Natural killer cell (primary cell): ENCODE results near the gene UCHL5. TPM values are rescaled to one million over a fixed set of nuclear protein-coding genes. Genes with fewer than 3 reads are reported as not detected.
A peak's percentile ranks its signal among the peaks of the same experiment; 100 is the strongest.
"Not testable (repeated sequence)": the region's sequence is repeated elsewhere in the genome, so short reads cannot be mapped to it uniquely, and the experiment has no call there.

Experiments used
- ATAC-seq, 3 donors: fragments of 150-1000 bp in 2 of 3; fragments of 200-7000 bp in 1 of 3; cut with Tn5 transposase; 1 replicate in 1 of 3; 2 replicates in 2 of 3; pipeline ENCODE4 v1.10.0; 2021; ENCODE audit warnings: mild to moderate bottlenecking in 2 of 3, moderate library complexity in 2 of 3
- DNase-seq, 2 donors: peaks; one replicate each; pipeline versions ENCODE4 v3.0.0 to v3.0.0-alpha.2; 2013 to 2021; ENCODE audit warnings: mixed read lengths in 1 of 2
- H3K27ac ChIP-seq: one replicate; pipeline ENCODE4 v1.5.1; 2013; ENCODE audit warnings: mild to moderate bottlenecking, low read length
- H3K27me3 ChIP-seq: one replicate; pipeline ENCODE4 v1.6.1; 2013; ENCODE audit warnings: low read length; ENCODE audit not compliant: control insufficient read depth, insufficient read depth
- H3K36me3 ChIP-seq: one replicate; pipeline ENCODE4 v1.6.1; 2013; ENCODE audit warnings: low read length; ENCODE audit not compliant: control insufficient read depth, insufficient read depth
- H3K4me1 ChIP-seq: one replicate; pipeline ENCODE4 v1.6.1; 2013; ENCODE audit warnings: low read length; ENCODE audit not compliant: control insufficient read depth, insufficient read depth
- H3K4me3 ChIP-seq: one replicate; pipeline ENCODE4 v1.5.1; 2013; ENCODE audit warnings: low read length
- H3K9me3 ChIP-seq: one replicate; pipeline ENCODE4 v1.6.1; 2013; ENCODE audit warnings: low read length; ENCODE audit not compliant: control insufficient read depth, insufficient read depth
- H3K27ac Mint-ChIP-seq, 2 donors: one replicate each; pipeline ENCODE4 v1.8.0; 2022; ENCODE audit warnings: mild to moderate bottlenecking in 2 of 2, mixed read lengths in 2 of 2, moderate library complexity in 1 of 2
- H3K27me3 Mint-ChIP-seq, 2 donors: one replicate each; pipeline ENCODE4 v1.8.0; 2022; ENCODE audit warnings: low read depth in 2 of 2, mixed read lengths in 2 of 2
- H3K36me3 Mint-ChIP-seq: one replicate; pipeline ENCODE4 v1.8.0; 2022; ENCODE audit warnings: mixed read lengths
- H3K4me1 Mint-ChIP-seq, 2 donors: one replicate each; pipeline ENCODE4 v1.8.0; 2022; ENCODE audit warnings: mixed read lengths in 2 of 2
- H3K4me3 Mint-ChIP-seq: one replicate; pipeline ENCODE4 v1.8.0; 2022; ENCODE audit warnings: mild to moderate bottlenecking, moderate library complexity, mixed read lengths
- H3K9me3 Mint-ChIP-seq, 2 donors: one replicate each; pipeline ENCODE4 v1.8.0; 2022; ENCODE audit warnings: mixed read lengths in 2 of 2
- WGBS: methylation state at CpG from one replicate; pipeline ENCODE4 v1.1.7; 2013; ENCODE audit warnings: missing lambda C conversion rate; ENCODE audit not compliant: insufficient coverage; 5-methylcytosine and 5-hydroxymethylcytosine counted together
- intact Hi-C: fragments of 100-400 bp; cut with micrococcal nuclease; formaldehyde crosslinking; loops from one replicate; pipeline ENCODE4 v1.14.2; 2022
- total RNA-seq, 4 donors: library from RNA; stranded (reverse); fragments of 120-200 nt in 1 of 4; gene quantifications; one replicate each; pipeline versions ENCODE4 v1.2.3 to v1.2.4, GENCODE V29; 2013 to 2022
- TF ChIP-seq, protein P1 (sequence below): fragments of 200-600 bp; IDR thresholded peaks from one replicate; pipeline ENCODE4 v1.8.0; 2022; ENCODE audit warnings: antibody characterized with exemption

The UCHL5 gene
- total RNA-seq, 3 donors from 2014 or later (not counting 1 experiment from before 2014, with no cell fraction given), result 44.3 to 53.9 (median 51.9) TPM

DNA sequence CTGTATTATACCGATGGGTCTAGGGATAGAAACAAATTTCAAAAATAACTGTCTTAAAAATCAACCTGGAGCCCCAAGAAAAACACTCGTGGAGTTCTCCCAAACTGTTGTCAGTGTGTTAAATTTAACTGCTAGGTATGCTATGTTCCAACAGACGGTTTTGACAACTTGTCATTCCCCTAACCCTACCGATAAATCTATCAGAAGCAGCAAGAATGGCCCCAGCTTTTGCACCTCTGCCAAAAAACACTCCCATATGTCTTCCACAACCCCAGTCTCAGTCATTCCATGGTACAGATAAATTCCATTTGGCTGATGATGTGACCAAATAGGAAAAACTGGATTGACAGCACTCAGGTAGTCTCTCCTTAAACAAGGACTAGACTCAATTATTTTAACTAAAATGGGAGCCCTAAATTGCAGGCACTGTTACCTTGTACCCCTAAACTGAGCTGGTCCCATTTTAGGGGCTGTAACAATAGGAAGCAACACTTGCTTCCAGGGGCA, 4.9 kb downstream of the UCHL5 start:
- H3K27me3 ChIP-seq, result no peaks in the 10 kb centered on the region
- H3K27ac ChIP-seq, result no peak overlapping the region
- no peak for ATAC-seq
- WGBS, result 100% methylated on average over 3 of the region's 4 CpGs
- Mint-ChIP-seq H3K27me3 (no peaks in the 10 kb centered on the region), H3K36me3 (no peaks in the 10 kb centered on the region), H3K9me3 (no peaks in the 10 kb centered on the region), H3K27ac (peak overlapping the region in 1 of 2 donors; percentile 34), H3K4me1 (peaks cover 48 to 49% of the 10 kb centered on the region in 2 donors), H3K4me3 (no peak overlapping the region)
- H3K4me1 ChIP-seq, result peaks cover 14% of the 10 kb centered on the region
- H3K36me3 ChIP-seq, result peaks cover 19% of the 10 kb centered on the region
- no peak overlapping the region for H3K4me3 ChIP-seq
- no peak for DNase-seq
- H3K9me3 ChIP-seq, result no peaks in the 10 kb centered on the region
- intact Hi-C loops, result no loop called here
- TF ChIP-seq, protein P1, sequence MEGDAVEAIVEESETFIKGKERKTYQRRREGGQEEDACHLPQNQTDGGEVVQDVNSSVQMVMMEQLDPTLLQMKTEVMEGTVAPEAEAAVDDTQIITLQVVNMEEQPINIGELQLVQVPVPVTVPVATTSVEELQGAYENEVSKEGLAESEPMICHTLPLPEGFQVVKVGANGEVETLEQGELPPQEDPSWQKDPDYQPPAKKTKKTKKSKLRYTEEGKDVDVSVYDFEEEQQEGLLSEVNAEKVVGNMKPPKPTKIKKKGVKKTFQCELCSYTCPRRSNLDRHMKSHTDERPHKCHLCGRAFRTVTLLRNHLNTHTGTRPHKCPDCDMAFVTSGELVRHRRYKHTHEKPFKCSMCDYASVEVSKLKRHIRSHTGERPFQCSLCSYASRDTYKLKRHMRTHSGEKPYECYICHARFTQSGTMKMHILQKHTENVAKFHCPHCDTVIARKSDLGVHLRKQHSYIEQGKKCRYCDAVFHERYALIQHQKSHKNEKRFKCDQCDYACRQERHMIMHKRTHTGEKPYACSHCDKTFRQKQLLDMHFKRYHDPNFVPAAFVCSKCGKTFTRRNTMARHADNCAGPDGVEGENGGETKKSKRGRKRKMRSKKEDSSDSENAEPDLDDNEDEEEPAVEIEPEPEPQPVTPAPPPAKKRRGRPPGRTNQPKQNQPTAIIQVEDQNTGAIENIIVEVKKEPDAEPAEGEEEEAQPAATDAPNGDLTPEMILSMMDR, result no peak

DNA sequence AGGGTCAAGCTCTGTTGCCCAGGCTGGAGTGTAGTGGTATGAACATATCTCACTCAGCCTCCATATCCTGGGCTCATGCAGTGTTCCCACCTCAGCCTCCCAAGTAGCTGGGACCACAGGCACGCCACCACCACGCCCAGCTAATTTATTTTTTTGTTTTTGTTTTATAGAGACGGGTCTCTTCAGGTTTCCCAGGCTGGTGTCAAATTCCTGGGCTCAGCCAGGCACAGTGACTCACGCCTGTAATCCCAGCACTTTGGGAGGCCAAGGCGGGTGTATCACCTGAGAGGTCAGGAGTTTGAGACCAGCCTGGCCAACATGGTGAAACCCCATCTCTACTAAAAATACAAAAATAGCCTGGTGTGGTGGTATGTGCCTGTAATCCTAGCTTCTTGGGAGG, 10.2 kb downstream of the UCHL5 start:
- H3K4me1 Mint-ChIP-seq, result peaks cover 8 to 11% of the 10 kb centered on the region in 2 donors
- H3K36me3 Mint-ChIP-seq, H3K9me3 Mint-ChIP-seq, DNase-seq, H3K27ac Mint-ChIP-seq, ATAC-seq, H3K4me3 Mint-ChIP-seq, H3K4me1 ChIP-seq, H3K4me3 ChIP-seq, H3K27ac ChIP-seq, H3K27me3 Mint-ChIP-seq, H3K9me3 ChIP-seq, intact Hi-C loops, H3K27me3 ChIP-seq: not testable (repeated sequence)
- H3K36me3 ChIP-seq, result peaks cover 46% of the 10 kb centered on the region
- WGBS, result 97% methylated on average over 5 of the region's 5 CpGs

DNA sequence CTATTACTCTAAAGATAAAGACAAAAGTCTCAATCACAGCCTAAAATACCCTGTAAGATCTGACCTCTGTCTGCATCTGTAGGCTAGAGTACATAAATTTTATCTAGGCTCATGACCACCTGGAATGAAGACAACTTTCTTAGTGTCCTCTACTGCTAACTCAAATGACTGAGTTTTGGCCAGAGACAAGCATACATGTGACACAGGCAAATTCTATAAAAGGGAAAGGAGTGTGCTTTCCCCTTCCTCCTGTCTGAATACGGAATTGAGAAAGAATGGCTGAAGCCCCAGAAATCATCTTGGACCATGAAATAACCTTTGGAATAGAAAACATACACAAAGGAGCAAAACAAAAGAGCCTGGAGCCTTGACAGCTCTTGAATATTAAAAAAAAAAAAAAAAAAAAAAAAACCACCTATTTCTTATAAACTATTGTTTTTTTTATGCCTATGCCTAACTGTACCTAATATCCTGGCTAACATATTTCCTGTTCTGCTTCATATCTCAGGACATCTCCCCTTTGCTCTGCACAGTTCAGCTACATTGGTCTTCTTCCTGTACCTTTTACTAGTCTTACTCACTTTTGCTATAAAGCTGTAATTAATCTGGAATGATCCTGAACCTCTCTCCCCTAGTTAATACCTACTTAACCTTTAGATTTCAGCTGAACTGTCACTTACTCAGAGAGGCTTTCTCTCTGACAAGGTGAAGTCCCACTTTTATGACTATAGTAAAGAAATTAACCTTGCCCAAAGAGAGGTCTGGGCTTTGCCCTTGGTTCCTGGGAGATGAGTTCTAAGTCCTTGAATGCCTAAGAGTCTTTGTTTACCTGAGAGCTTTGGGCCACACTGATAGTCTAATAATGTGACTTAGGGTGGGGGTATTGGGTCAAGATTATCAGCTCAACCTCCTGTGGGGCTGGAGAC, 16.1 kb downstream of the UCHL5 start:
- Mint-ChIP-seq H3K4me3 (no peak overlapping the region), H3K27me3 (no peaks in the 10 kb centered on the region), H3K36me3 (peaks cover 1% of the 10 kb centered on the region), H3K27ac (peak overlapping the region; percentile 21 to 66), H3K9me3 (no peaks in the 10 kb centered on the region), H3K4me1 (peaks cover 31 to 32% of the 10 kb centered on the region in 2 donors)
- Histone ChIP-seq H3K4me1 (no peaks in the 10 kb centered on the region), H3K9me3 (no peaks in the 10 kb centered on the region), H3K27me3 (no peaks in the 10 kb centered on the region), H3K27ac (no peak overlapping the region), H3K36me3 (peaks cover 23% of the 10 kb centered on the region), H3K4me3 (no peak overlapping the region)
- WGBS, result 100% methylated on average over 1 of the region's 1 CpG
- no peak for ATAC-seq
- DNase-seq, result no peak
- intact Hi-C loops, result no loop called here
- TF ChIP-seq, protein P1, result no peak

DNA sequence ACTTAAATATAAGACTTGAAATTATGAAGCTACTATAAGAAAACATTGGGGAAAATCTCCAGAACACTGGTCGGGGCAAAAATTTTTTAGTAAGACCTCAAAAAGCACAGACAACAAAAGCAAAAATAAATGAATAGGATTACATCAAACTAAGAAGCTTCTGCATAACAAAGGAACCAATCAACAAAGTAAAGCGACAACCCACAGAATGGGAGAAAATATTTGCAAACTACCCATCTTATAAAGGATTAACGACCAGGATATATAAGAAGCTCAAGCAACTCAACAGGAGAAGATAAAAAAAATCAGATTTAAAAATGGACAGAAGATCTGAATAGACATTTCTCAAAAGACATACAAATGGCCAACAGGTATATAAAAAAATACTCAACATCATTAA, 19.1 kb downstream of the UCHL5 start:
- Histone ChIP-seq H3K4me3 (no peak overlapping the region), H3K27me3 (no peaks in the 10 kb centered on the region), H3K4me1 (no peaks in the 10 kb centered on the region), H3K36me3 (peaks cover 9% of the 10 kb centered on the region), H3K27ac (no peak overlapping the region), H3K9me3 (no peaks in the 10 kb centered on the region)
- no peak for DNase-seq
- Mint-ChIP-seq H3K36me3 (no peaks in the 10 kb centered on the region), H3K27ac (peak overlapping the region; percentile 36 to 37), H3K9me3 (no peaks in the 10 kb centered on the region), H3K27me3 (no peaks in the 10 kb centered on the region), H3K4me1 (peaks cover 53% of the 10 kb centered on the region in 2 donors), H3K4me3 (no peak overlapping the region)
- TF ChIP-seq, protein P1, result no peak
- WGBS, result 100% methylated on average over 1 of the region's 3 CpGs
- no peak for ATAC-seq
- intact Hi-C loops, result no loop called here
